ENCODE data around the gene AGPAT1.

- no peak for TF ChIP-seq CTCF (IDR thresholded peaks at IDR 0.05 in 8 of 11, conservative IDR thresholded peaks at IDR 0.05 in 3 of 11)
- no peak for TF ChIP-seq POLR2AphosphoS5 (IDR thresholded peaks at IDR 0.05)
These were observed 4.7 kb downstream of the AGPAT1 start for GRCh38 chr6:32171234-32171633.

All from spleen (tissue), 7 donors.